ENCODE results near the gene MYZAP. TPM values are rescaled to one million over a fixed set of nuclear protein-coding genes. Genes with fewer than 3 reads are reported as not detected.

The MYZAP gene, protein sequence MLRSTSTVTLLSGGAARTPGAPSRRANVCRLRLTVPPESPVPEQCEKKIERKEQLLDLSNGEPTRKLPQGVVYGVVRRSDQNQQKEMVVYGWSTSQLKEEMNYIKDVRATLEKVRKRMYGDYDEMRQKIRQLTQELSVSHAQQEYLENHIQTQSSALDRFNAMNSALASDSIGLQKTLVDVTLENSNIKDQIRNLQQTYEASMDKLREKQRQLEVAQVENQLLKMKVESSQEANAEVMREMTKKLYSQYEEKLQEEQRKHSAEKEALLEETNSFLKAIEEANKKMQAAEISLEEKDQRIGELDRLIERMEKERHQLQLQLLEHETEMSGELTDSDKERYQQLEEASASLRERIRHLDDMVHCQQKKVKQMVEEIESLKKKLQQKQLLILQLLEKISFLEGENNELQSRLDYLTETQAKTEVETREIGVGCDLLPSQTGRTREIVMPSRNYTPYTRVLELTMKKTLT
- 0.15 and 0.17 TPM in 2 replicates for total RNA-seq

DNA sequence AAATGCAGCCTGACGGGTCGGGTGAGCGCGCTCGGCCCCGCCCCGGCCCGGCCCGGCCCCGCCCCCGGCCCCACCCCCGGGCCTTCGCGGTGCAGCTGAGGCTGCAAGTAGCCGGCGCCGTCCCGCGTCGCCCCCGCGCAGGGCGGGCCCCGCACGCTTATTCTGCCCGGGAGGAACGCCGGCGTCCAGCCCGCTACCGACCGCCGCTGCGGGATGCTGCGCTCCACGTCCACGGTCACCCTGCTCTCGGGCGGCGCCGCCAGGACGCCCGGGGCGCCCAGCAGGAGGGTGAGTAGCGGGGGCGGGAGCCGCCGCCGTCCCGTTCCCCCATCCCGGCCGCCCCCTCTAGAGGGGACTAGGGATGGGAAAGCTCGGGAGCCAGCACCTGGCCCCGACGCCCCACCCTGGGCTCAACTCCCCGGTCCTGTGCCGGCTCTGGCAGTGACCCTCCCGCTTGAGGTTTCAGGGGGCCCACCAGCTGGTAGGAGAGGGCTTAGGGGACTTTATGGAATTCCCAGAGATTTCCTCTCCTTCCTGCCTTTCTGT, at the start of gene MYZAP:
MYZAP (plus strand) TSS at position 83 of the 546 bp plus-strand sequence; CDS start at position 214, 131 bp downstream.

DNA sequence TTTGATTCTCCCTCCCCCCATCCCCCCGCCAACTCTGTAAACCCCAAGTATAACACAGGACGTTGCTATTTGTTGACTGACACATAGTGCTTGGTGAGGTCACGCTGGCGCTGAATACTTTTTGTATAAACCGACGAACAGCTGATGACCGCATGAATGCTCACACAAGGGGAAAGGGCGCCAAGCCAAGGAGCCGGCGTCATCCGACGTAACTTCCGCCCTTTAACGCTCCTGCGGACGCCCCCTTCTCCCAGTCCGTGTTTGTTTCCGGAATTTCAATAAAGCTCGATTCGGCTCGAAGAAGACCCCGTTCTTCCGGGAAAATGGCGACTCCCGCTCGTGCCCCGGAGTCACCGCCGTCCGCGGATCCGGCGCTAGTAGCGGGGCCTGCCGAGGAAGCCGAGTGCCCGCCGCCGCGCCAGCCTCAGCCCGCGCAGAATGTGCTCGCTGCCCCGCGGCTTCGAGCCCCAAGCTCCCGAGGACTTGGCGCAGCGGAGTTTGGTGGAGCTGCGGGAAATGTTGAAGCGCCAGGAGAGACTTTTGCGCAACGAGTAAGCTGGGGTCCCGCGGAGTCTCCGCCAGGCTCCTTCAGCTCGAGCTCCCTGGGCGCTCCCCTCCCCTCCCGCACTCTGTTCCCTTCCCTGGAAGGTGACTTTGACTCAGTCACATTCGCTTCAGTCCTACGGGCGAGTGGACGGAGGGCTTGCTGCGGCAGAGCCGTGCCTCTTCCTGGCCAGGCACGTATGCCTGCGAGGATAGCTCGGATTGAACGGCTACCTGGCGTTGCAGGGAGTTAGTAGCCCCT, 114.9 kb downstream of the MYZAP start, which contains the start of gene POLR2M:
POLR2M (plus strand) TSS at position 310 of the 805 bp plus-strand sequence; CDS start at position 439, 129 bp downstream.

Other genes with a start within 250 kb of the MYZAP start
- under 0.01 and 0.15 TPM in 2 replicates for gene CGNL1, start 215.4 kb upstream of the MYZAP start, total RNA-seq
- gene POLR2M, start 114.8 kb downstream of the MYZAP start, total RNA-seq, result 252 and 260 TPM in 2 replicates

Data from bronchus fibroblast of lung (primary cell).